B cell (primary cell): Measurements from ENCODE around the gene TRPM8.

Experiments
- CTCF ChIP-seq: fragments of 200-600 bp; IDR thresholded peaks from one replicate; pipeline ENCODE4 v1.8.0; 2022; ENCODE audit warnings: antibody characterized with exemption, mild to moderate bottlenecking
- EZH2 ChIP-seq: IDR thresholded peaks from 2 replicates; pipeline ENCODE4 v1.6.1; 2012; ENCODE audit warnings: borderline replicate concordance, low read depth, mild to moderate bottlenecking, moderate library complexity, low read length; ENCODE audit not compliant: insufficient read depth, poor library complexity, severe bottlenecking

- no peak for TF ChIP-seq CTCF
- TF ChIP-seq EZH2 = no peak
Observed at GRCh38 chr2:233966388-233966787, 49.2 kb downstream of the TRPM8 start.
